HEK293 (cell line): Measurements from ENCODE around the gene SHISA6.

Source experiments
- CTCF ChIA-PET: fragments of 350-600 bp; formaldehyde crosslinking; extraction: SDS; loops from one replicate; lab custom pipeline; 2021; ENCODE audit warnings: antibody characterized with exemption; lab: Yijun Ruan, JAX
- POLR2A ChIA-PET: fragments of 300-600 bp; formaldehyde crosslinking; extraction: SDS; loops from one replicate; lab custom pipeline; 2020; ENCODE audit warnings: antibody characterized with exemption, inconsistent platforms; lab: Yijun Ruan, JAX
- H3K27ac ChIP-seq: fragments of 200-500 bp; sonication (Bioruptor generic); 2 replicates; pipeline ENCODE4 v1.5.1; 2014; ENCODE audit warnings: low read depth, low read length, control low read depth, inconsistent platforms; ENCODE audit errors: extremely low read depth
- H3K36me3 ChIP-seq, 2 experiments: fragments of 200-500 bp in 1 of 2; sonication (Bioruptor generic) in 1 of 2; 1 replicate in 1 of 2; 2 replicates in 1 of 2; pipeline ENCODE4 v1.5.1; 2014 to 2017; ENCODE audit warnings: inconsistent platforms in 2 of 2, low read length in 2 of 2; ENCODE audit not compliant: control insufficient read depth in 2 of 2, insufficient read depth in 1 of 2
- H3K4me1 ChIP-seq: fragments of 200-500 bp; sonication (Bioruptor generic); 2 replicates; pipeline ENCODE4 v1.5.1; 2014; ENCODE audit warnings: mild to moderate bottlenecking, low read length, inconsistent platforms; ENCODE audit not compliant: control insufficient read depth, insufficient read depth
- H3K4me3 ChIP-seq: 2 replicates; pipeline ENCODE4 v1.5.1; 2011; ENCODE audit warnings: low read depth, mild to moderate bottlenecking, control low read depth, low read length, moderate library complexity
- H3K9me3 ChIP-seq: fragments of 200-500 bp; sonication (Bioruptor generic); 2 replicates; pipeline ENCODE4 v1.5.1; 2014; ENCODE audit warnings: low read depth, low read length, inconsistent platforms; ENCODE audit not compliant: control insufficient read depth, insufficient read depth
- BCL6B ChIP-seq: fragments of 450-650 bp; formaldehyde crosslinking; IDR thresholded peaks from 2 replicates; pipeline ENCODE4 v1.5.1; 2017; ENCODE audit warnings: missing biosample characterization, missing genetic modification characterization
- FEZF1 ChIP-seq: fragments of 450-650 bp; formaldehyde crosslinking; IDR thresholded peaks from 2 replicates; pipeline ENCODE4 v1.5.1; 2016; ENCODE audit warnings: missing biosample characterization, missing genetic modification characterization
- GLIS2 ChIP-seq: fragments of 450-650 bp; formaldehyde crosslinking; IDR thresholded peaks from 2 replicates; pipeline ENCODE4 v1.5.1; 2016; ENCODE audit warnings: missing biosample characterization, missing genetic modification characterization
- IKZF3 ChIP-seq: fragments of 450-650 bp; IDR thresholded peaks from 2 replicates; pipeline ENCODE4 v1.5.0; 2018; ENCODE audit warnings: missing biosample characterization, mild to moderate bottlenecking, missing genetic modification characterization, moderate library complexity
- MZF1 ChIP-seq: fragments of 450-650 bp; formaldehyde crosslinking; IDR thresholded peaks from 2 replicates; pipeline ENCODE4 v1.5.1; 2017; ENCODE audit warnings: missing biosample characterization, missing genetic modification characterization, borderline replicate concordance
- PRDM1 ChIP-seq: fragments of 450-650 bp; formaldehyde crosslinking; IDR thresholded peaks from 2 replicates; pipeline ENCODE4; 2016; ENCODE audit warnings: missing biosample characterization, missing genetic modification characterization
- REPIN1 ChIP-seq: fragments of 450-650 bp; formaldehyde crosslinking; IDR thresholded peaks from 2 replicates; pipeline ENCODE4 v1.5.1; 2017; ENCODE audit warnings: missing biosample characterization, missing genetic modification characterization, low read depth
- REST ChIP-seq: fragments of 450-650 bp; formaldehyde crosslinking; IDR thresholded peaks from 2 replicates; pipeline ENCODE4 v1.5.1; 2016; ENCODE audit warnings: missing biosample characterization, missing genetic modification characterization
- ZBTB48 ChIP-seq: fragments of 450-650 bp; formaldehyde crosslinking; IDR thresholded peaks from 2 replicates; pipeline ENCODE4 v1.5.1; 2016; ENCODE audit warnings: missing biosample characterization, missing genetic modification characterization
- ZNF133 ChIP-seq: fragments of 450-650 bp; formaldehyde crosslinking; IDR thresholded peaks from 2 replicates; pipeline ENCODE4 v1.5.1; 2016; ENCODE audit warnings: missing biosample characterization, missing genetic modification characterization
- ZNF169 ChIP-seq: fragments of 450-650 bp; formaldehyde crosslinking; IDR thresholded peaks from 2 replicates; pipeline ENCODE4 v1.5.1; 2016; ENCODE audit warnings: missing biosample characterization, missing genetic modification characterization
- ZNF24 ChIP-seq: fragments of 450-650 bp; formaldehyde crosslinking; IDR thresholded peaks from 2 replicates; pipeline ENCODE4 v1.5.1; 2016; ENCODE audit warnings: missing biosample characterization, missing genetic modification characterization
- ZNF274 ChIP-seq, 2 experiments: fragments of 200-500 bp in 1 of 2; fragments of 450-650 bp in 1 of 2; sonication (Bioruptor generic) in 1 of 2; formaldehyde crosslinking in 1 of 2; IDR thresholded peaks; 2 replicates each; pipeline versions ENCODE4 v1.5.1 to v1.6.1; 2014 to 2016; ENCODE audit warnings: borderline replicate concordance in 1 of 2, inconsistent platforms in 1 of 2, low read length in 1 of 2, missing biosample characterization in 1 of 2, missing genetic modification characterization in 1 of 2
- ZNF280C ChIP-seq: fragments of 450-650 bp; formaldehyde crosslinking; IDR thresholded peaks from 2 replicates; pipeline ENCODE4 v1.5.1; 2016; ENCODE audit warnings: missing biosample characterization, missing genetic modification characterization
- ZNF398 ChIP-seq: fragments of 450-650 bp; formaldehyde crosslinking; IDR thresholded peaks from 2 replicates; pipeline ENCODE4 v1.5.1; 2017; ENCODE audit warnings: missing biosample characterization, missing genetic modification characterization
- ZNF488 ChIP-seq: fragments of 450-650 bp; formaldehyde crosslinking; IDR thresholded peaks from 2 replicates; pipeline ENCODE4 v1.5.1; 2016; ENCODE audit warnings: missing biosample characterization, missing genetic modification characterization
- ZNF513 ChIP-seq: fragments of 450-650 bp; IDR thresholded peaks from 2 replicates; pipeline ENCODE4 v1.5.1; 2018; ENCODE audit warnings: missing biosample characterization, missing genetic modification characterization
- ZNF518A ChIP-seq: fragments of 450-650 bp; formaldehyde crosslinking; conservative IDR thresholded peaks from 2 replicates; pipeline ENCODE4 v1.5.1; 2016; ENCODE audit warnings: low read depth, missing biosample characterization, missing genetic modification characterization
- ZNF544 ChIP-seq: fragments of 450-650 bp; formaldehyde crosslinking; IDR thresholded peaks from 2 replicates; pipeline ENCODE4 v1.5.0; 2017; ENCODE audit warnings: missing biosample characterization, missing genetic modification characterization
- ZNF571 ChIP-seq: fragments of 450-650 bp; formaldehyde crosslinking; IDR thresholded peaks from 2 replicates; pipeline ENCODE4 v1.5.0; 2017; ENCODE audit warnings: missing biosample characterization, missing genetic modification characterization

SHISA6 gene

GRCh38 chr17:11515901-11516300 is 274.9 kb downstream of the SHISA6 start:
- TF ChIP-seq IKZF3 (no peak), ZNF280C (tag by site-specific recombination) (no peak), MZF1 (tag by site-specific recombination) (no peak), PRDM1 (no peak), ZNF24 (tag by site-specific recombination) (no peak), ZNF488 (no peak), ZNF544 (tag by site-specific recombination) (no peak), ZNF513 (no peak), ZNF133 (tag by site-specific recombination) (no peak), GLIS2 (tag by site-specific recombination) (no peak), ZNF274 (IDR thresholded peaks at IDR 0.05; ENCODE audit: low read length) (no peak), ZNF274 (tag by site-specific recombination; IDR thresholded peaks at IDR 0.05; ENCODE audit: borderline replicate concordance) (no peak), BCL6B (no peak), FEZF1 (tag by site-specific recombination) (no peak), ZNF571 (no peak), ZNF169 (tag by site-specific recombination) (no peak), REPIN1 (tag by site-specific recombination) (no peak), ZNF518A (tag by site-specific recombination) (no peak), ZBTB48 (tag by site-specific recombination) (no peak), ZNF398 (tag by site-specific recombination) (no peak), REST (no peak)
- TF ChIP-seq, all 188 proteins: peak for 0
- Histone ChIP-seq H3K9me3 (no peaks in the 10 kb centered on the region), H3K36me3 (no peaks in the 10 kb centered on the region), H3K4me1 (no peaks in the 10 kb centered on the region), H3K4me3 (no peak overlapping the region), H3K27ac (no peak overlapping the region)
- ChIA-PET POLR2A (no interaction called here), CTCF (interaction anchor here (1.0 kb wide), 1 partner anchor 128 kb away, joined by 4 read pairs; no protein-coding TSS in a partner anchor)
